ENCODE results near the gene MTCL1. TPM values are rescaled to one million over a fixed set of nuclear protein-coding genes. Genes with fewer than 3 reads are reported as not detected.

Gene MTCL1
- polyA plus RNA-seq, 1 experiment: 29.8 TPM

GRCh38 chr18:8702668-8703067 lies 2.7 kb upstream of the MTCL1 start:
- no peak for TF ChIP-seq CTCF (IDR thresholded peaks at IDR 0.05; ENCODE audit: insufficient read depth, low read depth, low read length)
- DNase-seq (ENCODE audit: low read depth): no peak
- Histone ChIP-seq H3K27me3 (ENCODE audit: control insufficient read depth, insufficient read depth, low read length) (no peaks in the 10 kb centered on the region), H3K36me3 (ENCODE audit: control insufficient read depth, insufficient read depth, low read length) (peaks cover 4% of the 10 kb centered on the region; the same call in 1 of the 2 replicates), H3K4me3 (ENCODE audit: low read depth, low read length) (no peak overlapping the region)
- ChIA-PET CTCF (interaction anchor here (3.3 kb wide), 1 partner anchor 286 kb away, joined by 8 read pairs; no protein-coding TSS in a partner anchor), POLR2A (interaction anchor here (0.6 kb wide), 1 partner anchor 1921 kb away, joined by 3 read pairs; no protein-coding TSS in a partner anchor)

- H3K27me3 ChIP-seq (ENCODE audit: control insufficient read depth, insufficient read depth, low read length): no peaks in the 10 kb centered on the region
Observed at GRCh38 chr18:8703092-8703709, 2.2 kb upstream of the MTCL1 start.

GRCh38 chr18:8703781-8704301 lies 1.5 kb upstream of the MTCL1 start:
- no peaks in the 10 kb centered on the region for H3K27me3 ChIP-seq (ENCODE audit: control insufficient read depth, insufficient read depth, low read length)
- H3K4me3 ChIP-seq (ENCODE audit: low read depth, low read length): no peak overlapping the region; the same call in 1 of the 2 replicates
- peaks cover 6% of the 10 kb centered on the region for H3K36me3 ChIP-seq (ENCODE audit: control insufficient read depth, insufficient read depth, low read length)
- ChIA-PET CTCF (interaction anchor here (0.6 to 3.3 kb wide), 3 partner anchors 46 to 285 kb away, joined by 3 to 8 read pairs (median 3); no protein-coding TSS in a partner anchor), POLR2A (no interaction called here)
- no peak for DNase-seq (ENCODE audit: low read depth)
- no peak for TF ChIP-seq CTCF (IDR thresholded peaks at IDR 0.05; ENCODE audit: insufficient read depth, low read depth, low read length)

More at GRCh38 chr18:8703092-8703709, 2.2 kb upstream of the MTCL1 start:
- no peak for TF ChIP-seq CTCF (IDR thresholded peaks at IDR 0.05; ENCODE audit: insufficient read depth, low read depth, low read length)
- ChIA-PET POLR2A (interaction anchor here (0.5 kb wide), 1 partner anchor 797 kb away, joined by 5 read pairs; no protein-coding TSS in a partner anchor), CTCF (interaction anchor here (0.7 to 3.3 kb wide), 2 partner anchors 47 to 285 kb away, joined by 3 to 8 read pairs; no protein-coding TSS in a partner anchor)
- no peak for DNase-seq (ENCODE audit: low read depth)
- Histone ChIP-seq H3K36me3 (ENCODE audit: control insufficient read depth, insufficient read depth, low read length) (peaks cover 4% of the 10 kb centered on the region; the same call in 1 of the 2 replicates), H3K4me3 (ENCODE audit: low read depth, low read length) (no peak overlapping the region)

- ChIA-PET CTCF (interaction anchor here (0.6 to 3.3 kb wide), 6 partner anchors 50 to 284 kb away, joined by 3 to 8 read pairs (median 3); no protein-coding TSS in a partner anchor), POLR2A (interaction anchor here (0.7 kb wide), 4 partner anchors 41 to 369 kb away, joined by 3 read pairs; no protein-coding TSS in a partner anchor)
- Histone ChIP-seq H3K36me3 (ENCODE audit: control insufficient read depth, insufficient read depth, low read length) (peaks cover 6% of the 10 kb centered on the region), H3K4me3 (ENCODE audit: low read depth, low read length) (peak overlapping the region; percentile 89), H3K27me3 (ENCODE audit: control insufficient read depth, insufficient read depth, low read length) (no peaks in the 10 kb centered on the region)
- no peak for TF ChIP-seq CTCF (IDR thresholded peaks at IDR 0.05; ENCODE audit: insufficient read depth, low read depth, low read length)
- peak; percentile 70 for DNase-seq (ENCODE audit: low read depth)
Observed at GRCh38 chr18:8704361-8705237, 757 bp upstream of the MTCL1 start.

Measured in BJ (cell line).